Measurements from ENCODE around the gene GLUD1. TPM values are rescaled to one million over a fixed set of nuclear protein-coding genes. Genes with fewer than 3 reads are reported as not detected.
"Not testable (repeated sequence)": the region's sequence is repeated elsewhere in the genome, so short reads cannot be mapped to it uniquely, and the experiment has no call there.

GLUD1 gene
- total RNA-seq, 4 donors from 2014 or later = 115 to 189 (median 125) TPM

DNA sequence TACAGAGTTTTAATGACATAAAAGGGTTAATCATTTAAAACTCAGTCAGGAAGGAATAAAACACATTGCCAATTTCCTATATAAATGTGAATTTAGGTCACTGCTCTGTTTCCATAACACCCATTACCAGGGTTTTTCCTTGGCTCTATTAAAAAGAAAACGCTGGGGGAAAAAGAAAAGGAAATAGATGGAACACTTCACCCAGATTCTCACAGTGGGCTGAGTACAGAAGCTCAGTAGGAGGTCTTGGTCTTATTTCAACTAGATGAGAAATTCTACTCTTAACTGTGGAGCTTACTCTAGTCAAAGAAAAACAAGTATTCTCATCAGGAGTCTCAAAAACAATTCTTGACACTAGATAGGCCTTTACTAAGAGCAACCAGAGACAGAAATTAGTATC is 36.5 kb downstream of the GLUD1 start:
- no peak for DNase-seq
- H3K27me3 ChIP-seq = no peaks in the 10 kb centered on the region
- intact Hi-C loops (cut with DNase I; ENCODE audit: low total_unique reads) = no loop called here
- TF ChIP-seq POLR2A (IDR thresholded peaks at IDR 0.05) = no peak
- TF ChIP-seq, protein P1, sequence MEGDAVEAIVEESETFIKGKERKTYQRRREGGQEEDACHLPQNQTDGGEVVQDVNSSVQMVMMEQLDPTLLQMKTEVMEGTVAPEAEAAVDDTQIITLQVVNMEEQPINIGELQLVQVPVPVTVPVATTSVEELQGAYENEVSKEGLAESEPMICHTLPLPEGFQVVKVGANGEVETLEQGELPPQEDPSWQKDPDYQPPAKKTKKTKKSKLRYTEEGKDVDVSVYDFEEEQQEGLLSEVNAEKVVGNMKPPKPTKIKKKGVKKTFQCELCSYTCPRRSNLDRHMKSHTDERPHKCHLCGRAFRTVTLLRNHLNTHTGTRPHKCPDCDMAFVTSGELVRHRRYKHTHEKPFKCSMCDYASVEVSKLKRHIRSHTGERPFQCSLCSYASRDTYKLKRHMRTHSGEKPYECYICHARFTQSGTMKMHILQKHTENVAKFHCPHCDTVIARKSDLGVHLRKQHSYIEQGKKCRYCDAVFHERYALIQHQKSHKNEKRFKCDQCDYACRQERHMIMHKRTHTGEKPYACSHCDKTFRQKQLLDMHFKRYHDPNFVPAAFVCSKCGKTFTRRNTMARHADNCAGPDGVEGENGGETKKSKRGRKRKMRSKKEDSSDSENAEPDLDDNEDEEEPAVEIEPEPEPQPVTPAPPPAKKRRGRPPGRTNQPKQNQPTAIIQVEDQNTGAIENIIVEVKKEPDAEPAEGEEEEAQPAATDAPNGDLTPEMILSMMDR (IDR thresholded peaks at IDR 0.05) = no peak
- peaks cover 0 to 3% of the 10 kb centered on the region in 2 donors for H3K36me3 ChIP-seq
- H3K4me3 ChIP-seq = no peak overlapping the region
- no peaks in the 10 kb centered on the region for H3K9me3 ChIP-seq
- no peak overlapping the region for H3K27ac ChIP-seq
- H3K4me1 ChIP-seq = no peaks in the 10 kb centered on the region

DNA sequence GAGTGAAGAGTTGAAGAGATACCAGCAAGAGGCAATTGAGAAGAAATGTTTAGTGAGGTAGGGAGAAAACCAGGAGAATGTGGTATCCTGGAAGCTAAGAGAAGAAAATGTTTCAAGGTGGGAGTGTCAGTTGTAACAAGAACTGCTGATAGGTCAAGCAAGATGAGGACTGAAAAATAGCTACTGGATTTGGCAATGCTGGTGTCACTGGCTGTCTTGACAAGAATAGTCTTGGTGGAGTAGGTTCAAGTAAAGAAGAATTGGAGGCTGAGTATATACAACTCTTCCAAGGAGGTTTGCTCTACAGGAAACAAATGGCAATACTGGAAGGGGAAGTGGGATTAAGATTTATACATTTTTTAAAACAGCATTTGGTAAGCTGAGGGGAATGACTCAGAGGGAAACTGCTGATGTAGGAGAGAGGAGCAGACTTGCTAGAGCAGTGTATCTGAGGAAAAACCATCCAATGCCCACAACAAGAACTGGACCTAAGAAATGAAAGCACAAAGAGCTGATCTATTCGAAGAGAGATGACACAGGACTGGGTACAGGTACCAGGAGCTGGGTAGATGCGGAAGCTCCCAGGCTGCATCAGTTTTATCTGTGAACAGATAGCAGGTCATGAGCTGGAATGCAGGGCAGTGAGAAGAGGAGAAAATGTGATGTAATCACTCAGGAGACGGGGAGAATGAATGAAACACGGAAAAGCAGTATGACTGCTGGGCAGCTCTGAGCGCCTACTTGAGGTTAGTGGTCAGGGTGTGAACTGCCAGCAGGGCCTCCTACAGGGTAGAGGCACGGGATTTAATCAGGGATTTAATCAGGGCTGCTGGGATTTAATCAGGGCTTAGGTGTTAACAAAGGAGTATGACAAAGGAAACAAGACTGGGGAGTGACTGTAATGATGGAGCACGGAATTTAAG is 40.0 kb downstream of the GLUD1 start:
- no peak overlapping the region for H3K27ac ChIP-seq
- H3K27me3 ChIP-seq = no peaks in the 10 kb centered on the region
- no peaks in the 10 kb centered on the region for H3K4me1 ChIP-seq
- no peaks in the 10 kb centered on the region for H3K9me3 ChIP-seq
- peaks cover 0 to 1% of the 10 kb centered on the region in 2 donors for H3K36me3 ChIP-seq
- DNase-seq = no peak
- no peak for TF ChIP-seq POLR2A (IDR thresholded peaks at IDR 0.05)
- TF ChIP-seq, protein P1 (IDR thresholded peaks at IDR 0.05) = no peak
- H3K4me3 ChIP-seq = no peak overlapping the region
- intact Hi-C loops (cut with DNase I; ENCODE audit: low total_unique reads) = no loop called here

DNA sequence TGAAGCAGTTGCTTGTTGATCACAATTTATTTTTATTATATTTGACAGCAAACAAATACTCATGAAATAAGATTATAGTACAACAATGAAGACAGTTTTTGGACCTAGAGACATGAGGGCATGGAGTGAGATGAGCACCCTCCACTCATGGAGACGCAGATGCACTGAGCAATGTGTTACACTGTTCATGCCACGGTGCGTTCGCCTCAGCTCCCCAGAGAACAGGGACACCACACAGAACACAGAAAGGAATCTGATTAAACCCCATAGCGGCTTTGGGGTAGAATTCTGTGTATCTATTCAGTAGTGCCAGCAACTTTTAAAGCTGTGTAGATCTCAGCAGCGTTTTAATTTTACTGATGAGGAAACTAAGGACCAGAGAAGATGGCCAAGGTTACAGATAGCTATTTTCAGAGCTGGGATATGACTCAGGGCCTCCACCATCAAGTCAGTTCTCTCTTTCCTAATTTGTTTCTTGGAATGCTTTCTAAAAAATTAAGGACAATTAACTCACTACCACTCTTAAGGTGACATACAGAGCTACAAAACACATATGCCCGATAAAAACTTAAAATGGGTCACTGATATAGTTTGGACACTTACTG is 41.0 kb downstream of the GLUD1 start:
- H3K9me3 ChIP-seq = no peaks in the 10 kb centered on the region
- no peak overlapping the region for H3K4me3 ChIP-seq
- H3K4me1 ChIP-seq = no peaks in the 10 kb centered on the region
- TF ChIP-seq POLR2A (IDR thresholded peaks at IDR 0.05) = no peak
- TF ChIP-seq, protein P1 (IDR thresholded peaks at IDR 0.05) = no peak
- H3K27me3 ChIP-seq = no peaks in the 10 kb centered on the region
- no peaks in the 10 kb centered on the region for H3K36me3 ChIP-seq
- no peak overlapping the region for H3K27ac ChIP-seq
- intact Hi-C loops (cut with DNase I; ENCODE audit: low total_unique reads) = no loop called here
- DNase-seq = no peak

DNA sequence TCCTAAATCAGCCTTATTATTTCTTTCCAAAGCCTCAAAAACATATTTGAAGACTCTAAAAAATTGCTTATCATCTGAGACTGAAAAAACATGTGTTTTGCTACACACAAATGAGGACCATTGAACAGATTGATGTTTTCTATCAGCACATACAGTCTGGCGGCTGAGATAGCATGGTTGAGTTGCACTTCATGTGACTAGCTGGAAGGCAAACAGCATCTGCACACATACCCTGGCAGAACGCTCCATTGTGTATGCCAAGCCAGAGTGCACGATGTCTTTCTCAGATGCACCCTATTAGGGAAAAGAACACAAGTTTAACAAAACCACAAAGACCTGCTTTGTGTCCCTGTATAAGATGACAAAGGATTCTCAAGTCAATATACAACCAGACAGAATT is 41.5 kb downstream of the GLUD1 start:
- no peak overlapping the region for H3K4me3 ChIP-seq
- TF ChIP-seq POLR2A (IDR thresholded peaks at IDR 0.05) = no peak
- TF ChIP-seq, protein P1 (IDR thresholded peaks at IDR 0.05) = no peak
- DNase-seq = peak in 1 of 2 donors; percentile 19
- H3K36me3 ChIP-seq = no peaks in the 10 kb centered on the region
- H3K27ac ChIP-seq = no peak overlapping the region
- no peaks in the 10 kb centered on the region for H3K27me3 ChIP-seq
- H3K9me3 ChIP-seq = no peaks in the 10 kb centered on the region
- no peaks in the 10 kb centered on the region for H3K4me1 ChIP-seq
- intact Hi-C loops (cut with DNase I; ENCODE audit: low total_unique reads) = no loop called here

DNA sequence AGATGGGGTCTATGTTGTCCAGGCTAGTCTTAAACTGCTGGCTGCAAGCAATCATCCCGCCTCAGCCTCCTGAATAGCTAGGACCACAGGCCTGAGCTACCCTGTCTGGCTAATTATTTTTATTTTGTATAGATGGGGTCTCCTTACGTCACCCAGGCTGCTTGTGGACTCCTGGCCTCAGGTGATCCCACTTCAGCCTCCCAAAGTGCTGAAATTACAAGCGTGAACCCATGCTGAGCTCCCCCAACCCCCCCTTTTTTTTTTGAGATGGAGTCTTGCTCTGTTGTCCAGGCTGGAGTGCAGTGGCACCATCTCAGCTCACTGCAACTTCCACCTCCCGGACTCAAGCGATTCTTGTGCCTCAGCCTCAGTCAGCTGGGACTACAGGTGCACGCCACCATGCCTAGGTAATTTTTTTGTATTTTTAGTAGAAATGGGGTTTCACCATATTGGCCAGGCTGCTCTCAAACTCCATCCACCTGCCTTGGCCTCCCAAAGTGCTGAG is 49.2 kb downstream of the GLUD1 start:
- Histone ChIP-seq H3K4me1 (no peaks in the 10 kb centered on the region), H3K27me3 (no peaks in the 10 kb centered on the region), H3K27ac (no peak overlapping the region), H3K9me3 (no peaks in the 10 kb centered on the region), H3K36me3 (no peaks in the 10 kb centered on the region), H3K4me3 (no peak overlapping the region)
- DNase-seq = no peak
- intact Hi-C loops (cut with DNase I; ENCODE audit: low total_unique reads) = no loop called here
- TF ChIP-seq, protein P1 (IDR thresholded peaks at IDR 0.05) = no peak
- no peak for TF ChIP-seq POLR2A (IDR thresholded peaks at IDR 0.05)

DNA sequence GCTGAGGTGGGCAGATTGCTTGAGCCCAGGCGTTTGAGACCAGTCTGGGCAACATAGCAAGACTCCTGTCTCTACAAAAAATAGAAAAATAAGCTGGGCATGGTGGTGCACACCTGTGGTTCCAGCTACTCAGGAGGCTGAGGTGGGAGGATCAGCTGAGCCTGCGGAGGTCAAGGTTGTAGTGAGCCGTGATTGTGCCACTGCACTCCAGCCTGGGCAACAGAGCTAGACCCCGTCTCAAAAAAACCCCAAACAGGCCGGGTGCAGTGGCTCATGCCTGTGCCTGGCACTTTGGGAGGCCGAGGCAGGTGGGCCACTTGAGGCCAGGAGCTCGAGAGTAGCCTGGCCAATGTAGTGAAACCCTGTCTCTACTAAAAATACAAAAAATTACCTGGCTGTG is 51.1 kb downstream of the GLUD1 start:
- H3K27ac ChIP-seq; H3K9me3 ChIP-seq; intact Hi-C loops (cut with DNase I; ENCODE audit: low total_unique reads); H3K36me3 ChIP-seq; H3K27me3 ChIP-seq; H3K4me1 ChIP-seq; H3K4me3 ChIP-seq; DNase-seq: not testable (repeated sequence)
